ENCODE measurements around the gene MPI. TPM values are rescaled to one million over a fixed set of nuclear protein-coding genes. Genes with fewer than 3 reads are reported as not detected.
"Not testable (repeated sequence)": the region's sequence is repeated elsewhere in the genome, so short reads cannot be mapped to it uniquely, and the experiment has no call there.

The MPI gene
- polyA plus RNA-seq, 1 experiment, result 105 TPM

- ChIA-PET CTCF (interaction anchor here (1.7 to 4.0 kb wide), 2 partner anchors 16 to 18 kb away, joined by 3 to 15 read pairs; no protein-coding TSS in a partner anchor), POLR2A (no interaction called here)
- no peaks in the 10 kb centered on the region for H3K27me3 ChIP-seq (ENCODE audit: control insufficient read depth, insufficient read depth, low read length)
- H3K36me3 ChIP-seq (ENCODE audit: control insufficient read depth, insufficient read depth, low read length), result no peaks in the 10 kb centered on the region
- no peak overlapping the region for H3K4me3 ChIP-seq (ENCODE audit: low read depth, low read length)
- no peak for TF ChIP-seq CTCF (IDR thresholded peaks at IDR 0.05; ENCODE audit: insufficient read depth, low read depth, low read length)
- no peak for DNase-seq (ENCODE audit: low read depth)
Observed at GRCh38 chr15:74884428-74885223, 5.2 kb upstream of the MPI start.

- CTCF ChIA-PET, result interaction anchor here (4.0 kb wide), 1 partner anchor 16 kb away, joined by 15 read pairs; no protein-coding TSS in a partner anchor
- no peak overlapping the region for H3K4me3 ChIP-seq (ENCODE audit: low read depth, low read length)
- no peaks in the 10 kb centered on the region for H3K27me3 ChIP-seq (ENCODE audit: control insufficient read depth, insufficient read depth, low read length)
- no peaks in the 10 kb centered on the region for H3K36me3 ChIP-seq (ENCODE audit: control insufficient read depth, insufficient read depth, low read length)
- POLR2A ChIA-PET, result no interaction called here
- DNase-seq (ENCODE audit: low read depth), result no peak
- TF ChIP-seq CTCF (IDR thresholded peaks at IDR 0.05; ENCODE audit: insufficient read depth, low read depth, low read length), result no peak
Observed at GRCh38 chr15:74885461-74885860, 4.4 kb upstream of the MPI start.

- H3K4me3 ChIP-seq (ENCODE audit: low read depth, low read length); DNase-seq (ENCODE audit: low read depth); H3K36me3 ChIP-seq (ENCODE audit: control insufficient read depth, insufficient read depth, low read length); POLR2A ChIA-PET; H3K27me3 ChIP-seq (ENCODE audit: control insufficient read depth, insufficient read depth, low read length): not testable (repeated sequence)
- CTCF ChIA-PET, result interaction anchor here (2.0 to 2.8 kb wide), 2 partner anchors 14 kb away, joined by 7 to 21 read pairs; partner anchors contain the start of gene SCAMP2
Observed at GRCh38 chr15:74887537-74888193, 2.2 kb upstream of the MPI start.

- Histone ChIP-seq H3K4me3 (ENCODE audit: low read depth, low read length) (no peak overlapping the region), H3K36me3 (ENCODE audit: control insufficient read depth, insufficient read depth, low read length) (peaks cover 9% of the 10 kb centered on the region), H3K27me3 (ENCODE audit: control insufficient read depth, insufficient read depth, low read length) (no peaks in the 10 kb centered on the region)
- CTCF ChIA-PET, result interaction anchor here (1.1 to 2.8 kb wide), 4 partner anchors 13 to 119 kb away, joined by 3 to 21 read pairs (median 5); partner anchors contain the start of gene SCAMP2
- DNase-seq (ENCODE audit: low read depth), result no peak
- POLR2A ChIA-PET, result no interaction called here
- TF ChIP-seq CTCF (IDR thresholded peaks at IDR 0.05; ENCODE audit: insufficient read depth, low read depth, low read length), result no peak
Observed at GRCh38 chr15:74888716-74889115, 1.1 kb upstream of the MPI start.

GRCh38 chr15:74889390-74889882 lies 406 bp upstream of the MPI start:
- CTCF ChIA-PET, result interaction anchor here (1.0 to 2.8 kb wide), 5 partner anchors 12 to 120 kb away, joined by 3 to 21 read pairs (median 3); partner anchors contain the start of gene SCAMP2
- Histone ChIP-seq H3K27me3 (ENCODE audit: control insufficient read depth, insufficient read depth, low read length) (no peaks in the 10 kb centered on the region), H3K4me3 (ENCODE audit: low read depth, low read length) (peak overlapping the region; percentile 99), H3K36me3 (ENCODE audit: control insufficient read depth, insufficient read depth, low read length) (peaks cover 9% of the 10 kb centered on the region)
- no peak for DNase-seq (ENCODE audit: low read depth)
- TF ChIP-seq CTCF (IDR thresholded peaks at IDR 0.05; ENCODE audit: insufficient read depth, low read depth, low read length), result no peak
- POLR2A ChIA-PET, result interaction anchor here (0.6 to 1.0 kb wide), 3 partner anchors 10 to 17 kb away, joined by 3 to 17 read pairs (median 3); partner anchors contain the start of gene FAM219B

All from BJ (cell line).